Measurements from ENCODE around the gene MEGF6.

- TF ChIP-seq CTCF (conservative IDR thresholded peaks at IDR 0.05) = no peak; the same call in 1 of the 2 replicates
- TF ChIP-seq ZFX (IDR thresholded peaks at IDR 0.05) = peak; percentile 69; the same call in 1 of the 2 replicates
Observed at GRCh38 chr1:3649342-3650247, 38.3 kb upstream of the MEGF6 start, which contains the start of gene WRAP73.
